Measurements from ENCODE around the gene TANGO6. TPM values are rescaled to one million over a fixed set of nuclear protein-coding genes. Genes with fewer than 3 reads are reported as not detected.
"Not testable (repeated sequence)": the region's sequence is repeated elsewhere in the genome, so short reads cannot be mapped to it uniquely, and the experiment has no call there.

The TANGO6 gene
- total RNA-seq, 1 donor from 2014 or later: 13.4 TPM

- no peak for DNase-seq
Observed at GRCh38 chr16:69012906-69013305, 169.6 kb downstream of the TANGO6 start.

- DNase-seq: no peak
Observed at GRCh38 chr16:69013991-69014390, 170.7 kb downstream of the TANGO6 start.

- no peak for DNase-seq
Observed at GRCh38 chr16:69014811-69015210, 171.5 kb downstream of the TANGO6 start.

GRCh38 chr16:69017036-69017783 is 173.9 kb downstream of the TANGO6 start:
- DNase-seq: no peak

- DNase-seq: no peak
Observed at GRCh38 chr16:69019811-69020210, 176.5 kb downstream of the TANGO6 start.

GRCh38 chr16:69029121-69029520 is 185.8 kb downstream of the TANGO6 start:
- DNase-seq: no peak

- no peak for DNase-seq
Observed at GRCh38 chr16:69031877-69032301, 188.6 kb downstream of the TANGO6 start.

GRCh38 chr16:69033151-69033949 is 190.0 kb downstream of the TANGO6 start:
- DNase-seq: no peak

- no peak for DNase-seq
Observed at GRCh38 chr16:69035375-69035774, 192.0 kb downstream of the TANGO6 start.

GRCh38 chr16:69036399-69037091 is 193.2 kb downstream of the TANGO6 start:
- no peak for DNase-seq

GRCh38 chr16:69037373-69038160 is 194.2 kb downstream of the TANGO6 start:
- DNase-seq: no peak

GRCh38 chr16:69039333-69039941 is 196.1 kb downstream of the TANGO6 start:
- no peak for DNase-seq

- no peak for DNase-seq
Observed at GRCh38 chr16:69040144-69040909, 197.0 kb downstream of the TANGO6 start.

- DNase-seq: no peak
Observed at GRCh38 chr16:69048328-69049120, 205.2 kb downstream of the TANGO6 start.

- DNase-seq: no peak
Observed at GRCh38 chr16:69049146-69049545, 205.8 kb downstream of the TANGO6 start.

GRCh38 chr16:69049603-69050375 is 206.5 kb downstream of the TANGO6 start:
- DNase-seq: no peak

- not testable (repeated sequence) for DNase-seq
Observed at GRCh38 chr16:69051517-69051830, 208.1 kb downstream of the TANGO6 start.

- no peak for DNase-seq
Observed at GRCh38 chr16:69055008-69055407, 211.7 kb downstream of the TANGO6 start.

- DNase-seq: no peak
Observed at GRCh38 chr16:69055980-69056379, 212.6 kb downstream of the TANGO6 start.

Measured in tongue (tissue), 2 donors.